ENCODE measurements around the gene PHF20. TPM values are rescaled to one million over a fixed set of nuclear protein-coding genes. Genes with fewer than 3 reads are reported as not detected.

The PHF20 gene
- total and polyA plus RNA-seq, 2 donors (not counting 3 experiments of a cell fraction or from before 2014, with no cell fraction given), result 25.0 to 45.8 TPM

DNA sequence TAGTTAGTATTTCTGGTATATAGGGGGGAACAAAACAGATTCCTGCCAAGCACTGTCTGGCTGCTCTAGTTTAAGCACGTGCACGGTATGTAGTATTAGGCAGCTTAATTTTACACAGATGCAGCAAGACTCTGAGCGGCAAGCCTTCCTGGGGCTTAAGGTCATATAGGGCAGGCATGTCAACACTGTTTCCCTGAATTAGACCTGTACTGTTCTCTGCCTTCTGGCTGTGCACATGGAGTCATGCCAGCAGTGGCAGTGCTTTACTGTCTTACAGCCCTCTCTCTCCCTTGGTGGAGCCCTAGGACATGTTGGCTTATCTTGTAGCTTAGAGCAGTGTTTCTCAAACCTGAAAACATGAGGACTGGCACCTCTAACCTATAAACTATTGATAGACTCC is 56.6 kb downstream of the PHF20 start:
- no TSS peak for BruUV-seq (replicated peaks)

DNA sequence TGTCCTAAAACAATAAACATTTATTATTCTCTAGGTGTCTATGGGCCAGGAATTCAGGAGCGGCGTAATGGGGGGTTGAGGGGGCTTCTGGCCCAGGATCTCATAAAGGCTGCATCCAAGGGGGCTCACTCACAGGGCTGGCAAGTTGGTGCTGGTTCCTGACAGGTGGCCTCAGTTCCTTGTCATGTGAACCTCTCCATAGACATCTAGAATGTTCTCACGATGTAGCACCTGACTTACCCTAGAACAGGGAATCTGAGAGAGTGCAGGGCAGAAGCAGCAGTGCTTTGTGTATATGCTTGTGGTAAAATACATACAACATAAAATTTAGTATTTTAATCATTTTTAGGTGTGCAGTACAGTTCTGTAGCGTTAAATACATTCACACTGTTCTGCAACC is 57.1 kb downstream of the PHF20 start:
- H3K4me2 ChIP-seq (ENCODE audit: insufficient read depth, low read length), result no peak overlapping the region
- no peak overlapping the region for H3K9ac ChIP-seq (replicated peaks; ENCODE audit: extremely low read depth, insufficient read depth, low read length)
- H3K27ac ChIP-seq (ENCODE audit: insufficient read depth, low read depth, low read length), result no peak overlapping the region
- dilution Hi-C loops (cut with MboI; ENCODE audit: extremely low pct_ligation_motif_present, low sequenced_read_pairs), result no loop called here
- no peaks in the 10 kb centered on the region for H3K9me1 ChIP-seq (replicated peaks; ENCODE audit: control insufficient read depth, extremely low read depth, insufficient read depth, low read length)
- no peaks in the 10 kb centered on the region for H4K20me1 ChIP-seq (replicated peaks; ENCODE audit: control insufficient read depth, extremely low read depth, insufficient read depth, low read length)
- no peaks in the 10 kb centered on the region for H3K27me3 ChIP-seq (ENCODE audit: control insufficient read depth in 2 of 2, insufficient read depth in 2 of 2, low read length in 2 of 2)
- DNase-seq (ENCODE audit: low read depth, low spot score) (no peak), FAIRE-seq (no peak)
- no peaks in the 10 kb centered on the region for H3K9me3 ChIP-seq (replicated peaks; ENCODE audit: control insufficient read depth, insufficient read depth, low read length)
- intact Hi-C loops (cut with micrococcal nuclease), result no loop called here
- H3K4me1 ChIP-seq (ENCODE audit: control insufficient read depth, extremely low read depth, insufficient read depth, low read length), result no peaks in the 10 kb centered on the region
- ChIA-PET CTCF (no interaction called here), POLR2A (no interaction called here)
- no peak overlapping the region for H3K4me3 ChIP-seq (replicated peaks in 1 of 3; ENCODE audit: insufficient read depth in 1 of 3, low read depth in 1 of 3, low read length in 3 of 3)
- no peak for TF ChIP-seq POLR2A (IDR thresholded peaks at IDR 0.05; ENCODE audit: low read depth, low read length)
- TF ChIP-seq EZH2 (IDR thresholded peaks at IDR 0.05; ENCODE audit: borderline replicate concordance, low read depth, low read length, severe bottlenecking), result no peak
- no peak for TF ChIP-seq JUN (IDR thresholded peaks at IDR 0.05; ENCODE audit: borderline replicate concordance, insufficient read depth, insufficient read length, low read depth)
- TF ChIP-seq, protein P1, sequence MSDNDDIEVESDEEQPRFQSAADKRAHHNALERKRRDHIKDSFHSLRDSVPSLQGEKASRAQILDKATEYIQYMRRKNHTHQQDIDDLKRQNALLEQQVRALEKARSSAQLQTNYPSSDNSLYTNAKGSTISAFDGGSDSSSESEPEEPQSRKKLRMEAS (IDR thresholded peaks at IDR 0.05; ENCODE audit: insufficient read depth, insufficient read length), result no peak
- TF ChIP-seq GATA2 (IDR thresholded peaks at IDR 0.05; ENCODE audit: insufficient read depth, insufficient read length, low read depth, low read length), result no peak
- TF ChIP-seq POLR2AphosphoS5 (IDR thresholded peaks at IDR 0.05; ENCODE audit: insufficient read depth, low read depth, low read length), result no peak
- no peak for TF ChIP-seq FOS (IDR thresholded peaks at IDR 0.05; ENCODE audit: borderline replicate concordance, insufficient read depth, low read length)
- TF ChIP-seq, protein P2, sequence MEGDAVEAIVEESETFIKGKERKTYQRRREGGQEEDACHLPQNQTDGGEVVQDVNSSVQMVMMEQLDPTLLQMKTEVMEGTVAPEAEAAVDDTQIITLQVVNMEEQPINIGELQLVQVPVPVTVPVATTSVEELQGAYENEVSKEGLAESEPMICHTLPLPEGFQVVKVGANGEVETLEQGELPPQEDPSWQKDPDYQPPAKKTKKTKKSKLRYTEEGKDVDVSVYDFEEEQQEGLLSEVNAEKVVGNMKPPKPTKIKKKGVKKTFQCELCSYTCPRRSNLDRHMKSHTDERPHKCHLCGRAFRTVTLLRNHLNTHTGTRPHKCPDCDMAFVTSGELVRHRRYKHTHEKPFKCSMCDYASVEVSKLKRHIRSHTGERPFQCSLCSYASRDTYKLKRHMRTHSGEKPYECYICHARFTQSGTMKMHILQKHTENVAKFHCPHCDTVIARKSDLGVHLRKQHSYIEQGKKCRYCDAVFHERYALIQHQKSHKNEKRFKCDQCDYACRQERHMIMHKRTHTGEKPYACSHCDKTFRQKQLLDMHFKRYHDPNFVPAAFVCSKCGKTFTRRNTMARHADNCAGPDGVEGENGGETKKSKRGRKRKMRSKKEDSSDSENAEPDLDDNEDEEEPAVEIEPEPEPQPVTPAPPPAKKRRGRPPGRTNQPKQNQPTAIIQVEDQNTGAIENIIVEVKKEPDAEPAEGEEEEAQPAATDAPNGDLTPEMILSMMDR (IDR thresholded peaks at IDR 0.05; ENCODE audit: extremely low read depth in 1 of 2, insufficient read depth in 1 of 2, low read depth in 1 of 2, low read length in 2 of 2), result no peak
- no peak for TF ChIP-seq MYC (IDR thresholded peaks at IDR 0.05; ENCODE audit: low read depth, low read length)
- H3K79me2 ChIP-seq (ENCODE audit: control insufficient read depth, insufficient read depth, low read length), result peaks cover 15% of the 10 kb centered on the region
- H3K36me3 ChIP-seq (ENCODE audit: control insufficient read depth in 2 of 2, extremely low read depth in 1 of 2, insufficient read depth in 2 of 2, low read length in 2 of 2), result no peaks in the 10 kb centered on the region
- no TSS peak for BruUV-seq (replicated peaks)
- H2AFZ ChIP-seq (ENCODE audit: low read depth, low read length), result no peak overlapping the region

More for the DNA sequence above, 56.6 kb downstream of the PHF20 start:
- peaks cover 15% of the 10 kb centered on the region for H3K79me2 ChIP-seq (ENCODE audit: control insufficient read depth, insufficient read depth, low read length)
- no peaks in the 10 kb centered on the region for H3K4me1 ChIP-seq (ENCODE audit: control insufficient read depth, extremely low read depth, insufficient read depth, low read length)
- H3K36me3 ChIP-seq (ENCODE audit: control insufficient read depth in 2 of 2, extremely low read depth in 1 of 2, insufficient read depth in 2 of 2, low read length in 2 of 2), result no peaks in the 10 kb centered on the region
- DNase-seq (ENCODE audit: low read depth, low spot score) (no peak), FAIRE-seq (no peak)
- H3K4me2 ChIP-seq (ENCODE audit: insufficient read depth, low read length), result no peak overlapping the region
- no peak overlapping the region for H3K4me3 ChIP-seq (replicated peaks in 1 of 3; ENCODE audit: insufficient read depth in 1 of 3, low read depth in 1 of 3, low read length in 3 of 3)
- H3K9ac ChIP-seq (replicated peaks; ENCODE audit: extremely low read depth, insufficient read depth, low read length), result no peak overlapping the region
- no peaks in the 10 kb centered on the region for H4K20me1 ChIP-seq (replicated peaks; ENCODE audit: control insufficient read depth, extremely low read depth, insufficient read depth, low read length)
- no peaks in the 10 kb centered on the region for H3K27me3 ChIP-seq (ENCODE audit: control insufficient read depth in 2 of 2, insufficient read depth in 2 of 2, low read length in 2 of 2)
- POLR2A ChIA-PET, result no interaction called here
- no peaks in the 10 kb centered on the region for H3K9me1 ChIP-seq (replicated peaks; ENCODE audit: control insufficient read depth, extremely low read depth, insufficient read depth, low read length)
- no peaks in the 10 kb centered on the region for H3K9me3 ChIP-seq (replicated peaks; ENCODE audit: control insufficient read depth, insufficient read depth, low read length)
- TF ChIP-seq, protein P2 (IDR thresholded peaks at IDR 0.05; ENCODE audit: extremely low read depth in 1 of 2, insufficient read depth in 1 of 2, low read depth in 1 of 2, low read length in 2 of 2), result no peak
- TF ChIP-seq FOS (IDR thresholded peaks at IDR 0.05; ENCODE audit: borderline replicate concordance, insufficient read depth, low read length) (no peak), POLR2A (IDR thresholded peaks at IDR 0.05; ENCODE audit: low read depth, low read length) (no peak)
- TF ChIP-seq, protein P1 (IDR thresholded peaks at IDR 0.05; ENCODE audit: insufficient read depth, insufficient read length), result no peak
- no peak overlapping the region for H3K27ac ChIP-seq (ENCODE audit: insufficient read depth, low read depth, low read length)
- dilution Hi-C loops (cut with MboI; ENCODE audit: extremely low pct_ligation_motif_present, low sequenced_read_pairs), result no loop called here
- no peak overlapping the region for H2AFZ ChIP-seq (ENCODE audit: low read depth, low read length)
- intact Hi-C loops (cut with micrococcal nuclease), result no loop called here
- CTCF ChIA-PET, result no interaction called here
